RWPE2 (cell line): ENCODE data around the gene SPECC1L.
"Not testable (repeated sequence)": the region's sequence is repeated elsewhere in the genome, so short reads cannot be mapped to it uniquely, and the experiment has no call there.

Source experiments
- ATAC-seq: fragments of 200-7000 bp; cut with Tn5 transposase; 3 replicates; pipeline ENCODE4 v1.9.1; 2021; ENCODE audit warnings: low read depth
- DNase-seq: peaks from one replicate; pipeline ENCODE4 v3.0.0-alpha.2; 2020; ENCODE audit warnings: low spot score
- H3K27ac ChIP-seq: fragments of 450-650 bp; 2 replicates; pipeline ENCODE4 v1.5.1; 2017; ENCODE audit warnings: mild to moderate bottlenecking; ENCODE audit not compliant: poor library complexity, severe bottlenecking
- H3K27me3 ChIP-seq: fragments of 250-450 bp; sonication (Bioruptor Pico); 2 replicates; pipeline ENCODE4 v1.5.1; 2021; ENCODE audit warnings: mild to moderate bottlenecking, moderate library complexity; ENCODE audit not compliant: insufficient read depth, poor library complexity, severe bottlenecking
- H3K36me3 ChIP-seq: fragments of 250-450 bp; sonication (Bioruptor Pico); 2 replicates; pipeline ENCODE4 v1.5.1; 2020; ENCODE audit warnings: low read depth, mild to moderate bottlenecking, moderate library complexity
- H3K4me1 ChIP-seq: fragments of 250-450 bp; sonication (Bioruptor Pico); 2 replicates; pipeline ENCODE4 v1.5.1; 2021; ENCODE audit warnings: mild to moderate bottlenecking, moderate library complexity; ENCODE audit not compliant: insufficient read depth, poor library complexity, severe bottlenecking
- H3K4me3 ChIP-seq: fragments of 250-450 bp; sonication (Bioruptor Pico); 2 replicates; pipeline ENCODE4 v1.5.1; 2021; ENCODE audit warnings: mild to moderate bottlenecking, moderate library complexity; ENCODE audit not compliant: severe bottlenecking
- H3K9me3 ChIP-seq: fragments of 250-450 bp; sonication (Bioruptor Pico); 2 replicates; pipeline ENCODE4 v1.5.1; 2021; ENCODE audit warnings: mild to moderate bottlenecking, moderate library complexity; ENCODE audit not compliant: severe bottlenecking
- CTCF ChIP-seq: fragments of 450-650 bp; IDR thresholded peaks from one replicate; pipeline ENCODE4 v1.5.1; 2017; ENCODE audit warnings: mild to moderate bottlenecking, moderate library complexity; ENCODE audit not compliant: poor library complexity, severe bottlenecking

The SPECC1L gene

GRCh38 chr22:24233816-24234215 lies 36.8 kb upstream of the SPECC1L start:
- no peak for TF ChIP-seq CTCF
- DNase-seq, result no peak

GRCh38 chr22:24235315-24235714 lies 35.3 kb upstream of the SPECC1L start:
- no peaks in the 10 kb centered on the region for H3K36me3 ChIP-seq
- H3K4me3 ChIP-seq, result no peak overlapping the region
- no peaks in the 10 kb centered on the region for H3K9me3 ChIP-seq
- no peak overlapping the region for H3K27ac ChIP-seq
- H3K4me1 ChIP-seq, result no peaks in the 10 kb centered on the region
- H3K27me3 ChIP-seq, result no peaks in the 10 kb centered on the region
- ATAC-seq, result no peak
- TF ChIP-seq CTCF, result no peak
- DNase-seq, result no peak

More at GRCh38 chr22:24233816-24234215, 36.8 kb upstream of the SPECC1L start:
- no peak overlapping the region for H3K27ac ChIP-seq
- ATAC-seq, result no peak
- H3K9me3 ChIP-seq, result no peaks in the 10 kb centered on the region
- H3K4me3 ChIP-seq, result no peak overlapping the region
- H3K36me3 ChIP-seq, result no peaks in the 10 kb centered on the region
- H3K4me1 ChIP-seq, result no peaks in the 10 kb centered on the region
- H3K27me3 ChIP-seq, result no peaks in the 10 kb centered on the region

- Histone ChIP-seq H3K4me1 (no peaks in the 10 kb centered on the region), H3K36me3 (no peaks in the 10 kb centered on the region)
- no peak for DNase-seq
Measured at GRCh38 chr22:24236656-24237055, 34.0 kb upstream of the SPECC1L start.

GRCh38 chr22:24238101-24238694 lies 32.4 kb upstream of the SPECC1L start:
- H3K4me3 ChIP-seq, H3K9me3 ChIP-seq, H3K27me3 ChIP-seq, DNase-seq, H3K27ac ChIP-seq, H3K36me3 ChIP-seq, H3K4me1 ChIP-seq, ATAC-seq: not testable (repeated sequence)

More at GRCh38 chr22:24236656-24237055, 34.0 kb upstream of the SPECC1L start:
- Histone ChIP-seq H3K9me3 (no peaks in the 10 kb centered on the region), H3K27ac (no peak overlapping the region), H3K27me3 (no peaks in the 10 kb centered on the region), H3K4me3 (no peak overlapping the region)
- no peak for ATAC-seq
- TF ChIP-seq CTCF, result no peak

GRCh38 chr22:24240381-24240780 lies 30.2 kb upstream of the SPECC1L start:
- H3K27me3 ChIP-seq, result no peaks in the 10 kb centered on the region
- peaks cover 2% of the 10 kb centered on the region for H3K4me1 ChIP-seq
- no peak overlapping the region for H3K27ac ChIP-seq
- no peak for TF ChIP-seq CTCF
- no peaks in the 10 kb centered on the region for H3K36me3 ChIP-seq
- DNase-seq, result no peak
- no peaks in the 10 kb centered on the region for H3K9me3 ChIP-seq
- ATAC-seq, result no peak
- H3K4me3 ChIP-seq, result no peak overlapping the region

- not testable (repeated sequence) for H3K36me3 ChIP-seq, ATAC-seq, H3K4me1 ChIP-seq, H3K27ac ChIP-seq, H3K9me3 ChIP-seq, DNase-seq, H3K4me3 ChIP-seq, H3K27me3 ChIP-seq
Measured at GRCh38 chr22:24240985-24241692, 29.5 kb upstream of the SPECC1L start.

- not testable (repeated sequence) for H3K27me3 ChIP-seq, DNase-seq, H3K4me1 ChIP-seq, H3K9me3 ChIP-seq, ATAC-seq, H3K4me3 ChIP-seq, H3K36me3 ChIP-seq
- peak overlapping the region; percentile 24 for H3K27ac ChIP-seq
Measured at GRCh38 chr22:24243417-24243816, 27.2 kb upstream of the SPECC1L start.
